Measurements from ENCODE around the gene RXFP2.

RXFP2 gene

GRCh38 chr13:31769575-31769974, 30.2 kb downstream of the RXFP2 start:
- DNase-seq: no peak

- DNase-seq: no peak
These were observed 32.9 kb downstream of the RXFP2 start for GRCh38 chr13:31772231-31772630.

- no peak for DNase-seq
These were observed 34.2 kb downstream of the RXFP2 start for GRCh38 chr13:31773538-31773937.

- DNase-seq: no peak
These were observed 34.9 kb downstream of the RXFP2 start for GRCh38 chr13:31774186-31774750.

GRCh38 chr13:31775148-31775547, 35.8 kb downstream of the RXFP2 start:
- DNase-seq: no peak

- DNase-seq: no peak
These were observed 36.4 kb downstream of the RXFP2 start for GRCh38 chr13:31775686-31776085.

- DNase-seq: no peak
These were observed 41.7 kb downstream of the RXFP2 start for GRCh38 chr13:31781064-31781463.

GRCh38 chr13:31786011-31786410, 46.7 kb downstream of the RXFP2 start:
- no peak for DNase-seq

- DNase-seq: no peak
These were observed 51.7 kb downstream of the RXFP2 start for GRCh38 chr13:31790992-31791391.

- DNase-seq: no peak
These were observed 53.9 kb downstream of the RXFP2 start for GRCh38 chr13:31793246-31793645.

- no peak for DNase-seq
These were observed 55.1 kb downstream of the RXFP2 start for GRCh38 chr13:31794452-31794851.

GRCh38 chr13:31797154-31797775, 57.9 kb downstream of the RXFP2 start:
- DNase-seq: no peak

GRCh38 chr13:31798189-31798588, 58.9 kb downstream of the RXFP2 start:
- DNase-seq: no peak

- peak; percentile 9 for DNase-seq
These were observed 61.8 kb downstream of the RXFP2 start for GRCh38 chr13:31801088-31801487.

GRCh38 chr13:31803311-31803710, 64.0 kb downstream of the RXFP2 start:
- no peak for DNase-seq

GRCh38 chr13:31805841-31806240, 66.5 kb downstream of the RXFP2 start:
- DNase-seq: no peak

GRCh38 chr13:31807090-31807541, 67.8 kb downstream of the RXFP2 start:
- DNase-seq: peak; percentile 73

- DNase-seq: no peak
These were observed 75.2 kb downstream of the RXFP2 start for GRCh38 chr13:31814536-31814935.

GRCh38 chr13:31815361-31816144, 76.2 kb downstream of the RXFP2 start:
- no peak for DNase-seq

- no peak for DNase-seq
These were observed 78.9 kb downstream of the RXFP2 start for GRCh38 chr13:31818236-31818635.

GRCh38 chr13:31824705-31825517, 85.6 kb downstream of the RXFP2 start:
- peak; percentile 39 for DNase-seq

GRCh38 chr13:31826521-31826920, 87.2 kb downstream of the RXFP2 start:
- no peak for DNase-seq

GRCh38 chr13:31827707-31828106, 88.4 kb downstream of the RXFP2 start:
- no peak for DNase-seq
